K562 (cell line): Measurements from ENCODE around the gene ELP1. TPM values are rescaled to one million over a fixed set of nuclear protein-coding genes. Genes with fewer than 3 reads are reported as not detected.

ENCODE experiments used
- ATAC-seq: fragments of 200-7000 bp; cut with Tn5 transposase; 3 replicates; pipeline ENCODE4 v1.9.1; 2020; ENCODE audit warnings: moderate library complexity
- BruUV-seq: library from RNA; stranded (reverse); fragments of 400-500 nt; replicated peaks from 2 replicates; lab custom pipeline; 2021; lab: Mats Ljungman, UMichigan
- CTCF ChIA-PET: fragments of 300-600 bp; formaldehyde crosslinking; extraction: SDS; loops from one replicate; lab custom pipeline; 2021; ENCODE audit warnings: low intra/inter-chr PET ratio; lab: Yijun Ruan, JAX
- POLR2A ChIA-PET: fragments of 300-600, 350-650 bp; sonication (Branson Sonifier 250); formaldehyde crosslinking; extraction: SDS; loops from one replicate; lab custom pipeline; 2021; ENCODE audit warnings: antibody characterized with exemption, inconsistent platforms; lab: Yijun Ruan, JAX
- DNase-seq, 4 experiments: peaks; one replicate each; pipeline versions ENCODE4 v3.0.0 to v3.0.0-alpha.2; 2011 to 2018; ENCODE audit warnings: low spot score in 3 of 4, mixed read lengths in 3 of 4; ENCODE audit errors: extremely low read depth in 1 of 4
- FAIRE-seq: peaks from 2 replicates; lab custom pipeline; 2011; peaks lifted over from hg19 to GRCh38; lab: Jason Lieb, UNC
- H2AFZ ChIP-seq: 2 replicates; pipeline ENCODE4 v1.6.0; 2011; ENCODE audit warnings: low read depth, low read length, control low read depth, inconsistent platforms
- H3K27ac ChIP-seq: fragments of 200-600 bp; 3 replicates; pipeline ENCODE4 v1.8.0; 2011; ENCODE audit warnings: low read depth, mild to moderate bottlenecking, control low read depth, inconsistent platforms, low read length, moderate library complexity, mixed read lengths; ENCODE audit errors: extremely low read depth
- H3K27me3 ChIP-seq, 2 experiments: fragments of 300-600 bp in 1 of 2; 2 replicates in 1 of 2; 3 replicates in 1 of 2; pipeline versions ENCODE4 v1.6.0 to v1.8.0; 2011; ENCODE audit warnings: inconsistent platforms in 2 of 2, low read length in 2 of 2, mild to moderate bottlenecking in 1 of 2, mixed read lengths in 1 of 2, moderate library complexity in 1 of 2; ENCODE audit not compliant: control insufficient read depth in 2 of 2, insufficient read depth in 2 of 2
- H3K36me3 ChIP-seq: fragments of 300-600 bp; 3 replicates; pipeline ENCODE4 v1.8.0; 2011; ENCODE audit warnings: mild to moderate bottlenecking, low read length, inconsistent platforms; ENCODE audit not compliant: control insufficient read depth, insufficient read depth
- H3K4me1 ChIP-seq, 2 experiments: fragments of 200-600 bp in 1 of 2; replicated peaks in 1 of 2; 2 replicates in 1 of 2; 3 replicates in 1 of 2; pipeline versions ENCODE4 v1.5.1 to v1.8.0; 2011; ENCODE audit warnings: inconsistent platforms in 2 of 2, low read length in 2 of 2, mild to moderate bottlenecking in 1 of 2, mixed read lengths in 1 of 2, moderate library complexity in 1 of 2; ENCODE audit not compliant: control insufficient read depth in 2 of 2, insufficient read depth in 2 of 2
- H3K4me2 ChIP-seq: 2 replicates; pipeline ENCODE4 v1.6.1; 2011; ENCODE audit warnings: low read length, control low read depth, inconsistent platforms, mixed read lengths; ENCODE audit not compliant: insufficient read depth
- H3K4me3 ChIP-seq: fragments of 200-600 bp; sonication (generic), shearing (Covaris generic); 2 replicates; pipeline ENCODE4 v1.5.1; 2016; ENCODE audit warnings: control low read depth, inconsistent platforms
- H3K79me2 ChIP-seq: fragments of 200-600 bp; 3 replicates; pipeline ENCODE4 v1.8.0; 2011; ENCODE audit warnings: low read length, inconsistent platforms; ENCODE audit not compliant: control insufficient read depth, insufficient read depth
- H3K9ac ChIP-seq, 2 experiments: 2 replicates each; pipeline versions ENCODE4 v1.6.0 to v1.6.1; 2011; ENCODE audit warnings: low read depth in 2 of 2, low read length in 2 of 2, control low read depth in 1 of 2, inconsistent platforms in 1 of 2, mild to moderate bottlenecking in 1 of 2, mixed read lengths in 1 of 2; ENCODE audit not compliant: insufficient read depth in 1 of 2
- H3K9me1 ChIP-seq: one replicate; pipeline ENCODE4 v1.6.0; 2011; ENCODE audit warnings: inconsistent platforms, mild to moderate bottlenecking, low read length, moderate library complexity; ENCODE audit not compliant: control insufficient read depth, insufficient read depth
- H3K9me3 ChIP-seq: replicated peaks from 2 replicates; pipeline ENCODE4 v1.5.1; 2011; ENCODE audit warnings: low read depth, low read length, inconsistent platforms; ENCODE audit not compliant: control insufficient read depth, insufficient read depth
- H4K20me1 ChIP-seq: replicated peaks from 2 replicates; pipeline ENCODE4 v1.6.1; 2011; ENCODE audit warnings: low read length, inconsistent platforms, mixed read lengths; ENCODE audit not compliant: control insufficient read depth, insufficient read depth
- CBX8 ChIP-seq: fragments of 200-600 bp; sonication (generic); IDR thresholded peaks from 2 replicates; pipeline ENCODE4 v1.6.1; 2012; ENCODE audit warnings: borderline replicate concordance, mixed run types, low read depth, mild to moderate bottlenecking, moderate library complexity, mixed read lengths, low read length, control low read depth, inconsistent platforms; ENCODE audit not compliant: poor library complexity, severe bottlenecking; ENCODE audit errors: extremely low read depth
- CHD2 ChIP-seq: IDR thresholded peaks from 2 replicates; pipeline ENCODE4 v1.6.1; 2011; ENCODE audit warnings: low read depth, low read length
- EP400 ChIP-seq: fragments of 450-650 bp; IDR thresholded peaks from 2 replicates; pipeline ENCODE4 v1.6.1; 2017; ENCODE audit warnings: antibody characterized with exemption, mild to moderate bottlenecking, moderate library complexity
- ILF3 ChIP-seq: fragments of 450-650 bp; IDR thresholded peaks from 2 replicates; pipeline ENCODE4 v1.6.1; 2018; ENCODE audit warnings: antibody characterized with exemption, mild to moderate bottlenecking, moderate library complexity, borderline replicate concordance
- IRF2 ChIP-seq: sonication (generic); formaldehyde crosslinking; IDR thresholded peaks from 2 replicates; pipeline ENCODE4 v1.8.1; 2022; ENCODE audit warnings: mild to moderate bottlenecking, missing genetic modification reagents
- MAZ ChIP-seq, 2 experiments: fragments of 450-650 bp in 1 of 2; sonication (generic) in 1 of 2; formaldehyde crosslinking; IDR thresholded peaks in 1 of 2; conservative IDR thresholded peaks in 1 of 2; 2 replicates each; pipeline versions ENCODE4 v1.4.0 to v1.5.0; 2020; ENCODE audit warnings: mild to moderate bottlenecking in 1 of 2, missing genetic modification reagents in 1 of 2
- NUFIP1 ChIP-seq: fragments of 450-650 bp; IDR thresholded peaks from 2 replicates; pipeline ENCODE4 v1.6.1; 2018; ENCODE audit not compliant: partially characterized antibody
- POLR3A ChIP-seq: IDR thresholded peaks from 2 replicates; pipeline ENCODE4 v1.6.1; 2011; ENCODE audit warnings: borderline replicate concordance, mild to moderate bottlenecking, moderate library complexity; ENCODE audit not compliant: insufficient read length, insufficient read depth; ENCODE audit errors: extremely low read depth
- RBM15 ChIP-seq: fragments of 200-400 bp; formaldehyde crosslinking; IDR thresholded peaks from 2 replicates; pipeline ENCODE4 v1.6.1; 2018; ENCODE audit warnings: mild to moderate bottlenecking, low read length, moderate library complexity; ENCODE audit not compliant: insufficient read depth
- RUNX1 ChIP-seq: sonication (generic); IDR thresholded peaks from 2 replicates; pipeline ENCODE4 v1.6.1; 2016; ENCODE audit warnings: antibody characterized with exemption, low read depth
- UBTF ChIP-seq, 2 experiments: IDR thresholded peaks; 2 replicates each; pipeline ENCODE4 v1.6.1; 2012; ENCODE audit warnings: improper control_type of control experiment in 2 of 2, low read depth in 2 of 2, low read length in 2 of 2, borderline replicate concordance in 1 of 2
- ZC3H4 ChIP-seq: sonication (generic); formaldehyde crosslinking; IDR thresholded peaks from 2 replicates; pipeline ENCODE4 v1.9.0; 2021; ENCODE audit warnings: missing genetic modification reagents, borderline replicate concordance
- ZNF143 ChIP-seq: sonication (generic); formaldehyde crosslinking; IDR thresholded peaks from 2 replicates; pipeline ENCODE4 v1.9.0; 2022; ENCODE audit warnings: mild to moderate bottlenecking, missing genetic modification reagents
- ZNF280A ChIP-seq: fragments of 450-650 bp; IDR thresholded peaks from 2 replicates; pipeline ENCODE4 v1.6.1; 2018; ENCODE audit warnings: mild to moderate bottlenecking, low read depth; ENCODE audit not compliant: partially characterized antibody
- ZNF668 ChIP-seq: fragments of 250-450 bp; sonication (Bioruptor Pico); IDR thresholded peaks from 2 replicates; pipeline ENCODE4 v1.8.0; 2022; ENCODE audit warnings: mild to moderate bottlenecking, inconsistent platforms
- WGBS: fragments of 100-300 bp; shearing (Covaris generic); methylation state at CpG from one replicate; pipeline ENCODE4 v1.1.6; 2016; ENCODE audit warnings: low coverage, mixed read lengths; ENCODE audit not compliant: insufficient coverage; ENCODE audit errors: missing lambda C conversion rate; 5-methylcytosine and 5-hydroxymethylcytosine counted together
- in situ Hi-C: fragments of 300-500 bp; cut with MboI; formaldehyde crosslinking; loops from 4 replicates; pipeline ENCODE4 v1.15.0; 2018; ENCODE audit warnings: inconsistent platforms, mixed read lengths
- intact Hi-C: fragments of 100-400 bp; cut with micrococcal nuclease; formaldehyde crosslinking; loops from 2 replicates; pipeline ENCODE4 v1.14.2; 2022
- polyA plus RNA-seq, 8 experiments: library from polyadenylated mRNA; depleted of rRNA in 4 of 8; stranded (reverse) in 5 of 8; unstranded in 3 of 8; fragments of >200 nt; fragmentation: Nextera tagmentation in 2 of 8; fragmentation: Illumina TruSeq in 1 of 8; extraction: Ambion mirVana in 2 of 8; extraction: Trizol in 1 of 8; gene quantifications; 2 replicates each; pipeline versions ENCODE4 v1.2.1 to v1.2.3, GENCODE V29; 2011 to 2014; ENCODE audit warnings: inconsistent platforms in 1 of 8, missing spikeins in 1 of 8
- total RNA-seq, 7 experiments: library from RNA; depleted of rRNA in 6 of 7; stranded (reverse); fragments of >200 nt in 6 of 7; fragmentation: Illumina TruSeq in 2 of 7; extraction: Trizol in 2 of 7; gene quantifications; 2 replicates each; pipeline versions ENCODE4 v1.2.1 to v1.2.3, GENCODE V29; 2011 to 2021; ENCODE audit warnings: low replicate concordance in 1 of 7

The ELP1 gene
- total and polyA plus RNA-seq, 9 of the 15 experiments (the other 6 are each of a cell fraction or from before 2014, with no cell fraction given): 17.0 to 48.6 (median 39.7) TPM

GRCh38 chr9:108950168-108950567, 16.2 kb upstream of the ELP1 start (continued):
- TF ChIP-seq ZC3H4 (CRISPR knock-in tag) (no peak), ZNF143 (CRISPR knock-in tag) (no peak), CHD2 (no peak), MAZ (CRISPR knock-in tag; conservative IDR thresholded peaks at IDR 0.05 in 1 of 2, IDR thresholded peaks at IDR 0.05 in 1 of 2) (no peak), IRF2 (CRISPR knock-in tag) (no peak), UBTF (IDR thresholded peaks at IDR 0.05; ENCODE audit: borderline replicate concordance in 1 of 2, low read depth in 2 of 2, low read length in 2 of 2) (no peak)

GRCh38 chr9:108939975-108940374, 6.1 kb upstream of the ELP1 start:
- BruUV-seq: no TSS peak
- no peak for ATAC-seq
- Histone ChIP-seq H3K27me3 (no peaks in the 10 kb centered on the region), H3K27ac (no peak overlapping the region), H3K9me3 (no peaks in the 10 kb centered on the region), H3K4me1 (no peaks in the 10 kb centered on the region), H3K36me3 (peaks cover 62% of the 10 kb centered on the region), H2AFZ (no peak overlapping the region), H3K79me2 (peaks cover 8% of the 10 kb centered on the region; the same call in 2 of the 3 replicates), H3K4me3 (no peak overlapping the region), H3K4me2 (no peak overlapping the region), H3K9ac (no peak overlapping the region), H3K9me1 (no peaks in the 10 kb centered on the region), H4K20me1 (no peaks in the 10 kb centered on the region)
- 56% methylated on average over 4 of the region's 4 CpGs for WGBS
- ChIA-PET POLR2A (no interaction called here), CTCF (no interaction called here)
- in situ Hi-C loops: no loop called here
- no peak for FAIRE-seq
- DNase-seq: no peak
- intact Hi-C loops: no loop called here
- TF ChIP-seq UBTF (IDR thresholded peaks at IDR 0.05; ENCODE audit: borderline replicate concordance in 1 of 2, low read depth in 2 of 2, low read length in 2 of 2): no peak
- TF ChIP-seq ZNF280A: no peak
- no peak for TF ChIP-seq ILF3
- TF ChIP-seq ZNF668 (CRISPR knock-in tag): no peak
- no peak for TF ChIP-seq POLR3A
- no peak for TF ChIP-seq NUFIP1
- no peak for TF ChIP-seq RUNX1
- no peak for TF ChIP-seq RBM15
- TF ChIP-seq EP400: no peak
- no peak for TF ChIP-seq CBX8
